Measurements from ENCODE around the gene PPP1R13B. TPM values are rescaled to one million over a fixed set of nuclear protein-coding genes. Genes with fewer than 3 reads are reported as not detected.

PPP1R13B gene
- total RNA-seq, 4 donors from 2014 or later: 5.6 to 71.6 (median 18.2) TPM

DNA sequence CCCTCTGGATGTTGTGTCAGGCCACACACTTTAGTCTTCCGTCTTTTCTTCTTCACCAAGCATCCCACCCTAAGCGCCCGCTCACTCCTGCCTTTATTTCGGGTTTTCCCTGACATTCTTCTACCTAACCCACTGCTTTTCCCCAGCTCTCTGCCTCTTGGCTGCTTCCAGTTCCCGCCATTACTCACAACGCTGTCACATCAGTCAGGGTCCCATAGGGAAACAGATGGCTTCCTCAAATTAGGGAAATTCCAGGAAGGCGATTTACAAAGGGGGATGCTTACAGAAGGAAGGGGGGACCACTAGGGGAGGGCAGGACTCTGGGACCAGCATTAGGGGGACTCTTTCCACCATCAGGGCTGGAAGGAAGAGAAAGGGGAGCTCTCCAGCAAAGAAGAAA, 9.2 kb upstream of the PPP1R13B start:
- no peak overlapping the region for H3K27ac ChIP-seq
- intact Hi-C loops (cut with DNase I; ENCODE audit: low total_unique reads): no loop called here
- TF ChIP-seq POLR2A (IDR thresholded peaks at IDR 0.05) (no peak), CTCF (IDR thresholded peaks at IDR 0.05) (no peak)
- H3K4me1 ChIP-seq: no peaks in the 10 kb centered on the region
- H3K36me3 ChIP-seq: no peaks in the 10 kb centered on the region
- H3K9me3 ChIP-seq: no peaks in the 10 kb centered on the region
- H3K4me3 ChIP-seq: no peak overlapping the region
- no peaks in the 10 kb centered on the region for H3K27me3 ChIP-seq
- DNase-seq: no peak

- H3K4me3 ChIP-seq: no peak overlapping the region
- no peaks in the 10 kb centered on the region for H3K4me1 ChIP-seq
- H3K9me3 ChIP-seq: no peaks in the 10 kb centered on the region
- H3K36me3 ChIP-seq: no peaks in the 10 kb centered on the region
- TF ChIP-seq CTCF (IDR thresholded peaks at IDR 0.05) (no peak), POLR2A (IDR thresholded peaks at IDR 0.05) (no peak)
- H3K27me3 ChIP-seq: no peaks in the 10 kb centered on the region
- intact Hi-C loops (cut with DNase I; ENCODE audit: low total_unique reads): no loop called here
- no peak overlapping the region for H3K27ac ChIP-seq
- DNase-seq: no peak
Observed at GRCh38 chr14:103856105-103856504, 8.7 kb upstream of the PPP1R13B start.

DNA sequence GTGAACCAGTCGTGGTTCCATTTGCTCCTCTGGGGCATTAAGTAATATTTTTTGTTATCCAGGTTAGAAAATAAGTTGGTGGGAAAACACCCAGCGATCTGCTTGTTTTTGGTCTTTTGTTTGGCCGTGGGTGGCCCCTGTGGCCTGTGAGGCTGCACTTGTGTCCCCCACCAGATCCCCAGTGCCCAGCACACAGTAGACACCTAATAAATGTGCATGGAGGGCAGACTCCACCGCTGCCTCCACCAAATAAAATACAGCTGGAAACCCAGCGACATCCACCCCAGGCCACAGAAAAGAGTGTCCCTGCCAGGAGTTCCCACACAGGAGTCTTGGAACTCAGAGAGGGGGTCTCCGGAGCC, 8.3 kb upstream of the PPP1R13B start:
- H3K27ac ChIP-seq: no peak overlapping the region
- DNase-seq: no peak

DNA sequence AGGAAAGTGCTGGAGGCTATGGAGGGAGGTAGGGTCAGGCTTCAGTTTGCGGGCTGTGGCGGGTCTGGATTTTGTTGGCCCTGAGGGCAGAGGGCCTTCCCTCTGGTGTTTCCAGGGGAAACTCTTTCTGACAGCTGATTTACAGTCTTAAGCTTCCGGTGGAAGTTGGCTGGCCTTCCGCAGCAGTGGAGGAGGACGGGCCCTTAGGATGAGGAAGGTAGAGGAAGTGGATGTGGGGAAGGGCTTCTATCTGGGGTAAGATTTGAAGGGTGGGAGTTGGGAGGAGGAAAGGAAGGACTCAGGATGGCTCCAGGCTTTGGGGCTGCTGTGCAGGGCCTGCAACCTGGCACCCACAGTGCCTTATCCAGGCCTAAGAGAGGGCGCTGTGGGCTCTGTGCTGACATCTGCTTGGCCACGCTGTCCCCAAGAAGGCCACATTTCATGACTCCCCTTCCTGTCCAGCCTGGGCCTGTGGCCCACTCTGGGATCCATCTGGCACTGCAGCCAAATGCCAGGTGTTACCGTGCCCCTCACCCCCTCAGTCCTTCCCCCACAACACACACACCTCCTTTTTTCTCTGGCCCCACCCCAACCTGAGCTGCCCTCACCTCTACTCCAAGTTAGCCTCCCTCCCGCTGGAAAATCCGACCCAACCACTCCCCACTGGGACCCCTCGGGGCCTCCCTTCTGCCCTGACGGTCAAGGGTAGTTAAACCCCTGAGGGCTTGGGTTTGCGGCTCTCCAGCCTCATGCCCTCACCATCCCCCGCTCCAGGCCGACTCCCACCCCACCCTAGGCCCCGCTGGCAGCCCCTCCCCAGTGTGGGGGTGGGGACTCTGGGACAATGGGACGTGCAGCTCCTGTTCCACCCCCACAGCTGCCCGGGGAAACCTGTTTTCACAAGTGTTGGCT, 7.7 kb upstream of the PPP1R13B start:
- DNase-seq: peak in 1 of 2 donors; percentile 40
- Histone ChIP-seq H3K9me3 (no peaks in the 10 kb centered on the region), H3K4me3 (no peak overlapping the region), H3K27ac (no peak overlapping the region), H3K27me3 (no peaks in the 10 kb centered on the region), H3K4me1 (no peaks in the 10 kb centered on the region), H3K36me3 (no peaks in the 10 kb centered on the region)
- intact Hi-C loops (cut with DNase I; ENCODE audit: low total_unique reads): no loop called here
- TF ChIP-seq POLR2A (IDR thresholded peaks at IDR 0.05) (no peak), CTCF (IDR thresholded peaks at IDR 0.05) (no peak)

More for the DNA sequence above, 8.3 kb upstream of the PPP1R13B start:
- H3K36me3 ChIP-seq: no peaks in the 10 kb centered on the region
- H3K27me3 ChIP-seq: no peaks in the 10 kb centered on the region
- H3K4me1 ChIP-seq: no peaks in the 10 kb centered on the region
- H3K9me3 ChIP-seq: no peaks in the 10 kb centered on the region
- H3K4me3 ChIP-seq: no peak overlapping the region
- TF ChIP-seq POLR2A (IDR thresholded peaks at IDR 0.05): no peak
- intact Hi-C loops (cut with DNase I; ENCODE audit: low total_unique reads): no loop called here

DNA sequence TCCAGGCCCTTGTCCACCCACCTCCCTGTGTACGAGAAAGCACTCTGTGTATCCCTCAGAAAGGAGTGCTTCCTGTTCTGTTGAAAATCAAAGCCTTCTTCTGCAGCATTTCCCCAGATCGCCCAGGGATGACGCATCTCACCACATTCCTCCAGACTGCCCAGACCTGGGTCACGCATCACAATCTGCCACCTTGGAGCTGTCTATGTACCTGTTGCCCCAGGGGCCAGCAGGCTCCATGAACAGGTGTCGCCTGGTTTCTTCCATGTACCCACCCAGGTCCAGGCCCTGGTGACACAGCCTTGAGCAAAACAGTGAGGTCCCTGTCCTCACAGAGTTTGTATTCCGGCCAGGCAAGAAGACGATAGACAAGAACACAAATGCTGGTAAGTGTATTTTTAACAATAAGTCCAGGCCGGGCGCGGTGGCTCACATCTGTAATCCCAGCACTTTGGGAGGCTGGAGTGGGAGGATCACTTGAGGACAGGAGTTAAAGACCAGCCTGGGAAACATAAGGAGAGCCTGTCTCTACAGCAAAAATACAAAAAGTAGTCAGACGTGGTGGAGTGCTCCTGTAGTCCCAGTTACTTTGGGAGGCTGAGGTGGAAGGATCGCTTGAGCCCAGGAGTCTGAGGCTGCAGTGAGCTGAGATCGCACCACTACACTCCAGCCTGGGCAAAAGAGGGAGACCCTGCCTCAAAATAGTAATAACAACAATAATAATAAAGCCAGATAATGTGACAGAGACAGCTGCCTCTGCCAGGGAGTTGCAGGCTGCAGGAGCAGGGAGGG, 6.8 kb upstream of the PPP1R13B start:
- H3K27ac ChIP-seq: no peak overlapping the region
- H3K9me3 ChIP-seq: no peaks in the 10 kb centered on the region
- no peaks in the 10 kb centered on the region for H3K36me3 ChIP-seq
- no peak for DNase-seq
- TF ChIP-seq POLR2A (IDR thresholded peaks at IDR 0.05) (no peak), CTCF (IDR thresholded peaks at IDR 0.05) (no peak)
- no peaks in the 10 kb centered on the region for H3K27me3 ChIP-seq
- no peaks in the 10 kb centered on the region for H3K4me1 ChIP-seq
- intact Hi-C loops (cut with DNase I; ENCODE audit: low total_unique reads): no loop called here
- H3K4me3 ChIP-seq: no peak overlapping the region
